NCI-H748 treated with DMSO at 0.1 percent for 48 hours (cell line): ENCODE data around the gene TAGLN.
A peak's percentile ranks its signal among the peaks of the same experiment; 100 is the strongest.

Experiments used
- DNase-seq: peaks from one replicate; lab custom pipeline; 2025; lab: John Stamatoyannopoulos, UW

TAGLN gene

GRCh38 chr11:117214404-117215110, 15.4 kb downstream of the TAGLN start:
- DNase-seq, result no peak

- no peak for DNase-seq
These were observed 18.2 kb downstream of the TAGLN start for GRCh38 chr11:117217141-117218084.

GRCh38 chr11:117218133-117218915, 19.2 kb downstream of the TAGLN start:
- no peak for DNase-seq

- DNase-seq, result no peak
These were observed 19.8 kb downstream of the TAGLN start for GRCh38 chr11:117219001-117219400.

DNA sequence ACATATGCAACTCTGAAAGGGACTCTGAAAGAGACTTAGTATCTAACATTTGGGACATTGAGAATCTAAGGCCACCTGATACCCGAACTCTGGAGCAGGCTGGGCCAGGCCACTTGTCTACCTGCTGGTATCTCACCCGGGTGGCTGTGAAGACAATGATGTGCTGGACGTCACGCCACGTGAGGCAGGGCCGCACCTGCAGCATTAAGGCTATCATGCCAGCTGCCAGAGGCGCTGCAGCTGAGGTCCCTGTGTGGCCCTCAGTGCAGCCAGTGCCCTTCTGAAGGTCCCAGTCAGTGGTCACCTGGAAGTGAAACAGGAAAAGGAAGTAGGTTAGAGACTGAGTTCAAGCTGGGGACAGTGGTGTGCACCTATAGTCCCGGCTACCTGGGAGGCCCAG, 20.3 kb downstream of the TAGLN start:
- DNase-seq, result no peak

DNA sequence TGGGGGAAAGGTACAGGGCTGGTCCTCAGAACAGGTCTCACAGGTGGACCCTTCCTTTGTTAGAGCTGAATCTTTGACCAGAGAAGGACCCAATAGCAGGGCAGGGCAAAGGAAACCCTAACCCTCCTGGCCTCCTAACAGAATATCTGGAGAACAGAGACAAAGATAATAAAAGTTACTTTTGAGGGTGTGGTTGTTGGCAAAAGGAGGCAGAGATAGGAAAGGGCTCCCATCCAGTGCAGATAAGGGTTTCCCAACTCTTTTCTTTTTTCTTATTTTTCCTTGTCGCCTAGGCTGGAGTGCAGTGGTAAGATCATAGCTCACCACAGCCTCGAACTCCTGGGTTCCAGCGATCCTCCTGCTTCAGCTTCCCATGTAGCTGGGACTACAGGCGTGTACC, 20.8 kb downstream of the TAGLN start:
- no peak for DNase-seq

DNA sequence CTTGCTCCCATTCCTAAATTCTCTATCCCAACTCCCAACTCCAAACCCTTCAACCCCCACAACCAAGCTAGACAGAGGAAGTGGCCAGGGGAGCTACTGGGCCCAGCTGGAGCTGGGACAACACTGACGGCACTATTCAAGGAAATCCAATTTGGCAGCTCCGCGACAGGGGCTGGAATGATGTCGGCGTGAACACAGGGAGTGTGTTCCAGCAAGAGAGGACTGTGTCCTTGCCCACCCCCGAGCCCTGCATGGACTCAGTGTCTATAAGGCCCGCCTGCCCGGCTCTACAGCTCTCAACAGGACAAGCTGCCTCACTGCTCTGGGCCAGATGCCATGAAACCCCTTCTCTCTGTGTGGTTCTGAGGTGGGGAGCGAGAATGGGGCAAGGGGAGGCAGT, 21.4 kb downstream of the TAGLN start:
- DNase-seq, result no peak

GRCh38 chr11:117220999-117221774, 22.0 kb downstream of the TAGLN start:
- DNase-seq, result no peak

- no peak for DNase-seq
These were observed 22.8 kb downstream of the TAGLN start for GRCh38 chr11:117221775-117222517.

DNA sequence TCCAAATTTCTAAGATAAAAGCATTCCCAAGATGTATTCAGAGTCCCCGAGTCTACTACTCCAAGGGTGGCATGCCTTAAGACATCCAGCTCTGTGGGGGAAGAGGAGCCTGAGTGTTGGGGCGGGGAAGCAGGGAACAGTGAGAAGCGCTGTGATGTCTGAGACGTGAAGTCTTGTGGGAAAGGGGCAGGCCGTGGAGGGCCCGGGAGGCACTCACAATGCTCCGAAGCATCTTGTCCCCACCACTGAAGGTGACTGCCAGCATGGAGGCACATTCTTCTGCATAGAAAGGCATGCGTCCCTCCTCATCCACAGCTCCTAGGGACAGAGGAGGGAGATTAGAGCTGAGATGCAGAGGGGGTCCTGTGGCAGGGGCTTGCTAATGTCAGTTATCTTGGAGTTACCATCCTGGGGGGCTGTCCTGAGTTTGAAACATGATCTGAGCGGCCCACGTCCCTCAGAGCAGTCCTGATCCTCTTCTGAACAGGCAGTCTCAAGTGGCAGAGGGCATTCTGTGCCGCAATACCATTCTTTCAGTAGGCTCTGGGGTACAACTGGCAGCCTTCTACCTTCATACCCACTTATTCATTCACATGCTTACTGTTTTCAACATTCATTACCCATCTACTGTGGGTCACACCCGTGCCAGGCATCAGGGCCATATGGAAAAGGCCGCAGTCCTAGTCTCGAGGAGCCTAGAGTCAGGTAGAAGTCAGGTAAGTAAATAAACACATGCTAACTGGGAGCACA, 24.0 kb downstream of the TAGLN start:
- no peak for DNase-seq

GRCh38 chr11:117223741-117224689, 24.8 kb downstream of the TAGLN start:
- DNase-seq, result no peak

- DNase-seq, result no peak
These were observed 26.5 kb downstream of the TAGLN start for GRCh38 chr11:117225553-117226170.

DNA sequence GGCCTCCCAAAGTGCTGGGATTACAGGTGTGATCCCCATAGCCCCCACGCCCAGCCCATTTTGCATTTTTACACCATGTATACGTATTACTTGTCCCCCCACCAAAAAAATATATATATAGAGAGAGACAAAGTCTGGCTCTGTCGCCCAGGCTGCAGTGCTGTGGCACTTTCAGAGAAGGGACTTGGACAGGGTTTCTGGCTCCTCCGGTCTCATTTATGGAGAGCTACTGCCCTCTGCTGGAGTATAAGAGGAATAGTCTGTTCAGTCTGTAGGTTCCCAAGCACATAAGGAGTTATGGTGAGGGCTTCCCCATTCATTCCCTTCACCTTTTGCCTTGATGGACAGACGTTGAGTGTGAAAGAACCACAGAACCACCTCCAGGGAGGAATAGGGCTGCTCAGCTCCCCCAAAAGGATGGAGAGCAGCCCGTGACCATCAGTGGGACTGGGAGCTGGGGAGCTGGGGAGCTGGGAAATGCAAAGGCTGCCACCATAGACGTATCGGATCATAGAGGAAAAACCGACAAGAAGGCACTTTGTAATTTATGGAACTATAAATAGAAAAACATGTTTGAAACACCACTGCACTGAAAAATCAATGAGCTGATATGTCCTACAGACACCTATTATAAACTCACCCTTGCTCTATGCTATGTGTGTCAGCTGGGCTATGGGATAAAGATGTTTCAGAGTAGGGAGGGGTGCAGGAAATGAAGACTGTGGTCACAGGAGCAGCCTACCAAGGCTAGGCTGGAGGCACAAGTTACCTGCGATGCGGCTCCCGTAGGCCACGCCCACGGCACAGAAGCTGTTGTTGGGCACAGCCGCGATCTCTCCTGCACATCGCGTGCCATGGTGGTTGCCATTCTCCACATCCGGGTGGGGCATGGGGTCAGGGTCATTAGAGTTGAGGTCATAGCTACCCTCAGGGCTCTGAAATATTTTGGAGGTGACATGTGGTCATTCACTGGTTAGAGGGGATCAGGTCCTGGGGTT, 27.5 kb downstream of the TAGLN start:
- peak; percentile 62 for DNase-seq

DNA sequence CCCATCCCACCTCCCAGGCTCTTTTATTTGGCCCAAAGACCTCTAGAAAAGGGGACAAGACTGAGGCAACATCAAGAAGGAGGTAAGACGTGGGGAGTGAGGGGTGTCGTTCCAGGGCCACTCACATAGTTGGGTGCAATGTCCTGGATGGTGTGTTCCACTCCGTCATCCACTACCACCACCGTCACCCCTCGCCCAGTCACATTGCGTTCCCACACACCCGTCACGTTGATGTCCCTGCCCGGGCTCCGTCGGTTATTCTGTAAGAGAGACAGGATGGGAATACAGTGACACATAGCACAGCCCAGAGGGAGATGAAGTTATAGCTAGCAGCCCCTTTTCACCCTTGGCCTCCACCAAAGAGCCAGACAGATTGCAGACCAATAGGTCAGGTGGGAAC, 28.9 kb downstream of the TAGLN start:
- DNase-seq, result no peak

- DNase-seq, result no peak
These were observed 30.2 kb downstream of the TAGLN start for GRCh38 chr11:117229411-117229810.

DNA sequence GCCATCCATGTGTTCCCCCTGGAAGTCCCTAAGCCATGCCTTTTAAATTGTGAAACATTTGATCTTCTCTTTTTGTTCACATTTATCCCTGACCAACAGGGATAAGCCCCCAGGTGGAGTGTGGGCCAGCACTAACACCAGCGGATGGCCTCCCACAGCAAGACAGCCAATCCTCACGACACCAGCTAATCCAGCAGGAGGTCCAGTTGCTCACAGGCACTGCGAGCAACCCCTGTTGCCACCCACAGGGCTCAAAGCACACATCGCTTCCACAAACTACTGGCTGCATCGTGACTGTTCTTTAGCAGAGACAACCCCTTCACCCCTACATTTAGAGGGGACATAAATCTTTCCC, 30.7 kb downstream of the TAGLN start:
- no peak for DNase-seq

GRCh38 chr11:117230286-117230961, 31.3 kb downstream of the TAGLN start:
- no peak for DNase-seq
